Measurements from ENCODE around the gene OTUD7B.
"Not testable (repeated sequence)": the region's sequence is repeated elsewhere in the genome, so short reads cannot be mapped to it uniquely, and the experiment has no call there.

The OTUD7B gene

DNA sequence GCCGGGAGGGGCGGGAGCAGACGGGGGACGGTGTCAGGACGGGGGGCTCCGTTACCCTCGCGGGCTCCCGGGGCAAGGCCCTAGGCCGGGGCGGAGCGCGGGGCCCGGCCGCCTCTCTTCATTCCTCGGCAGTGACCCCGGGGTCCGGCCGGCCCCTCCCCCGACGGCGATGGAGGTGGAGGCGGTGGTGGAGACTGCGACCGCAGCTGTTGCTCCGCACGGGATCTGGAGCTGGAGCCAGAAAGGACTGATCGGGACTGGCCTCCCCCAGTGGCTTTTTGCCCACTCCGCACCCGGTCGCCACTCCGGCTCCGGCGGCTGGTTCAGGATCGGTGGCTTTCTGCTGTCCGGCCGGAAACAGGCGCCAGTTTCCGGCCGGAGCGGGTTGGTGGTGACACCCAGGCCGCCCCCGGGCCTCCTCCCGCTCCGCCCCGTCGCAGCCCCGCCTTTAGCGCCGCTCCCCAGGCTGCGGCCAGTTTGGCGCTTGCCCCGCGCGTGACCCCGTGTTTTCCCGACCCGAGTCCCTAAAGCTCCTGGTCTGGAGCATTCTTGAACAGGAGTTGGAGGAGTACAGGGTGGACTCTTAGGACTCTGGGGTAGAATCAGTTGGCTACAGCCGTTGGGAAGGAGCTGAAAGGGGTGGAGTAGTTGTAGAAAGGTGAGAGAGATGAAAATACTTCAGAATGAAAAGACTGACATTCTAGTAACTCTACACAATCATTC lies at the start of gene OTUD7B:
Gene OTUD7B (minus strand): TSS at position 334 of the 723 bp plus-strand sequence. CDS start 33,216 bp downstream, outside the sequence.
- DNase-seq (ENCODE audit: low read depth in 2 of 3, low spot score in 1 of 3), result peak; percentile 60 to 78 (median 70)

DNA sequence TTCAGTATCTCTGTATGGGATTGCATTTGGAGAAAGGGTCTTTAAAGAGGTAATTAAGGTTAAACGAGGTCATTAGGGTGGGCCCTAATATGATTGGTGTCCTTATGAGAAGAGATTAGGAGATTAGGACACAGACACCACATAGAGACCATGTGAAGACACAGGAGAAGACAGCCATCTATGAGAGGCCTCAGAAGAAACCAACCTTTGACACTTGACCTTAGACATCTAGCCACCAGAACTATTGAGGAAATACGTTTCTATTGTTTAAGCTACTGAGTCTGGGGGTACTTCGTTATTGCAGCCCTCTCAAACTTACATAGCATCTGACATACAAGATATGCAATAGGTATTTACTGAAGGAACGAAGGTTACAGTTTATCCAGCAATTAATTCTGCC lies 49.7 kb upstream of the OTUD7B start:
- no peak for DNase-seq (ENCODE audit: low read depth in 2 of 3, low spot score in 1 of 3)

DNA sequence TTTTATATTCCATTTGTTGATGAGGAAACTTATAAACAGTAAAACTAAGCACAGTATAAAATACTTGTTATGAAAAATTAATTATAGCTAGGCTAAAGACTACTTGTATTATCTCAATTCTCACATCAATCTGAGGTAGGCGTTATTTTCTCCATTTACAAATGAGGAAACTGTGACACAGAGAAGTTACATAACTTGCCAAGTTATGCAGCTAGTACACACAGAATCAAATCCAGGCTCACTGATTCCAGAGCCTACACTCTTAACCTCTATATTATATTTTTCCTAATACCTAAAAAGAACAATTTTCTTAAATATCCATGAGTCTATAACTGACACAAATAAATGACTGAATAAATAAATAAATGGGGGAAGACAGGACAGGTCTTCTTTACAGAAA lies 45.9 kb upstream of the OTUD7B start:
- DNase-seq (ENCODE audit: low read depth in 2 of 3, low spot score in 1 of 3), result no peak

DNA sequence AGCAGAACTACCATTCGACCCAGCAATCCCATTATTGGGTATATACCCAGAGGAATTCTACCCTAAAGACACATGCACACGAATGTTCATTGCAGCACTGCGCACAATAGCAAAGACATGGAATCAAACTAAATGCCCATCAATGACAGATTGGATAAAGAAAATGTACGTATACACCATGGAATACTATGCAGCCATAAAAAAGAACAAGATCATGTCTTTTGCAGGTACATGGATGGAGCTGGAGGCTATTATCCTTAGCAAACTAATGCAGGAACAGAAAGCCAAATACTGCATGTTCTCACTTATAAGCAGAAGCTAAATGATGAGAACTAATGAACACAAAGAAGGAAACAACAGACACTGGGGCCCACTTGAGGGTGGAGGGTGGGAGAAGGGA lies 45.0 kb upstream of the OTUD7B start:
- not testable (repeated sequence) for DNase-seq (ENCODE audit: low read depth in 2 of 3, low spot score in 1 of 3)

DNA sequence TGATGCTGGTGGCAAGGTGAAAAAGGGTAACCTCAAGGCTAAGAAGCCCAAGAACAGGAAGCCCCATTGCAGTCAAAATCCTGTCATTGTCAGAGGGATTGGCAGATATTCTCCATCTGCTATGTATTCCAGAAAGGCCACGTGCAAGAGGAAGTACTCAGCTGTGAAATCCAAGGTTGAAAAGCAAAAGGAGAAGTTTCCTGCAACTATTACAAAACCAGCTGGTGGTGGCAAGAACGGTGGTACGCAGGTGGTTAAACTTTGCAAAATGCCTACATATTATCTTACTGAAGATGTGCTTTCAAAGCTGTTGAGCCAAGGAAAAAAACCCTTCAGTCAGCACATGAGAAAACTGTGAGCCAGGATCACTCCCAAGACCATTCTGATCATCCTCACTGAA lies 43.4 kb upstream of the OTUD7B start:
- DNase-seq (ENCODE audit: low read depth in 2 of 3, low spot score in 1 of 3), result no peak

DNA sequence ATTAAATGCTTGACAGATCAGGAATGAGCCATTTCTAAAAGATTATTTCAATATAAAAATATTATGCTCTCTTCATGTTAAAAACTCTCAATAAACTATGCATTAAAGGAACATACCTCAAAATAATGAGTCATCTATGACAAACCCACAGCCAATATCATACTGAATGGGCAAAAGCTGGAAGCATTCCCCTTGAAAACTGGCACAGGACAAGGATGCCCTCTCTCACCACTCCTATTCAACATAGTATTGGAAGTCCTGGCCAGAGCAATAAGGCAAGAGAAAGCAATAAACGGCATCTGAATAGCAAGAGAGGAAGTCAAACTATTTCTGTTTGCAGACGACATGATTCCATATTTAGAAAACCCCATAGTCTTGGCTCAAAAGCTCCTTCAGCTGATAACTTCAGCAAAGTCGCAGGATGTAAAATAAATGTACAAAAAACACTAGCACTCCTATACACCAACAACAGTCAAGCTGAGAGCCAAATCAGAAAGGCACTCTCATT lies 41.4 kb upstream of the OTUD7B start:
- not testable (repeated sequence) for DNase-seq (ENCODE audit: low read depth in 2 of 3, low spot score in 1 of 3)

DNA sequence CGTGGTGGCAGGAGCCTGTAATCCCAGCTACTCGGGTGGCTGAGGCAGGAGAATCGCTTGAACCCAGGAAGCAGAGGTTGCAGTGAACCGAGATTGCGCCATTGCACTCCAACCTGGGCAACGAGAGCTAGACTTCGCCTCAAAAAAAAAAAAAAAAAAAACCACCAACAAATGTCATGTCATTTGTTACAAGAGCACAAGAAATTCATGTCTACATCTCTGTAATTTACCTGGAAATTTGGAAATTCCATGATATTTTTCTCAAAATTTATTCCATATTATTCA lies 40.5 kb upstream of the OTUD7B start:
- DNase-seq (ENCODE audit: low read depth in 2 of 3, low spot score in 1 of 3), result no peak

DNA sequence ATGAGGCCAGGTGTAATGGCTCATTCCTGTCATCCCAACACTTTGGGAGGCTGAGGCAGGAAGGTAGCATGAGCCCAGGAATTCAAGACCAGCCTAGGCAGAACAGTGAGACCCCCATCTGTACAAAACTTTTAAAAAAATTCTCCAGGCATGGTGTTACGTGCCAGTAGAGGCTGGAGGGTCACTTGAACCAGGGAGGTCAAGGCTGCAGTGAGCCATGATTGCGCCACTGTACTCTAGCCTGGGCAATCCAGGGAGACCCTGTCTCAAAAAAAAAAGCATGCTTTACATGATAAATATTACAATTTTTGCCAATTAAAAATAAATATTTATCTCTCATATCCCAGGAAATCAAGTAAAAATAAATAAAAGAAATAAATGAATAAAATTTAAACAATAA lies 39.4 kb upstream of the OTUD7B start:
- DNase-seq (ENCODE audit: low read depth in 2 of 3, low spot score in 1 of 3), result no peak

DNA sequence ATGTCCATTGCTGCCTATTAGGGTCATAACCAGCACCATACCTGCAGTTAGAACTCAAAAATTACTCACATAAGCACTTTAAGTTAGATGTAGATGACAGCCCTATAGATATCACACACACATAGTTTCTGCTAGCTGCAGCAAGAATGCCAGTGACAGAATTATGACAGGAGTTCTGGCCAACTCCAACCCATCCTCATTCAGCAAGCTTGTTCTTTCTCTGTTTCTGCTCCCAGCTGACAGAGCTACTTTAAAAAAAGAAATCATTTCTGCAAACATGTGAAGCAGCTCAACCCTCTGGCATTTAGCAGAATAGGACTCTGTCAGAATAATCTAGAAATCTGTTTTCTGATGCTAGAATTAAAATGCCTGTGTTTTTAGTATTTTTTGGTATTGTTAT lies 23.8 kb upstream of the OTUD7B start:
- no peak for DNase-seq (ENCODE audit: low read depth in 2 of 3, low spot score in 1 of 3)

DNA sequence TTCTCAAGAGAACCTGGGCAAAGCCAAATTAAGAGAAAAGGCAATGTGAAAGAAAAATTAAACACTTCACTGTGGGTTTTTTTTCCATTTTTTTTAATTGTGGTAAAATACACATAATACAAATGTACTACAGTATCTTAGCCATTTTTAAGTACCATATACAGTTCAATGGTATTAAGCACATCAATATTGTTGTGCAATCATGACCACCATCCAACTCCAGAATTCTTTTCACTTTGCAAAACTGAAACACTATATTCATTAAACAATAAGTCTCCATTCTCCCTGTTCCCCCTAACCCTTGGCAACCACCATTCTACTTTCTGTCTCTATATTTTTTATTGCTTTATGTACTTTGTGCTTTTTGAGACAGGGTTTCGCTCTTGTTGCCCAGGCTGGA lies 17.8 kb upstream of the OTUD7B start:
- DNase-seq (ENCODE audit: low read depth in 2 of 3, low spot score in 1 of 3), result no peak

DNA sequence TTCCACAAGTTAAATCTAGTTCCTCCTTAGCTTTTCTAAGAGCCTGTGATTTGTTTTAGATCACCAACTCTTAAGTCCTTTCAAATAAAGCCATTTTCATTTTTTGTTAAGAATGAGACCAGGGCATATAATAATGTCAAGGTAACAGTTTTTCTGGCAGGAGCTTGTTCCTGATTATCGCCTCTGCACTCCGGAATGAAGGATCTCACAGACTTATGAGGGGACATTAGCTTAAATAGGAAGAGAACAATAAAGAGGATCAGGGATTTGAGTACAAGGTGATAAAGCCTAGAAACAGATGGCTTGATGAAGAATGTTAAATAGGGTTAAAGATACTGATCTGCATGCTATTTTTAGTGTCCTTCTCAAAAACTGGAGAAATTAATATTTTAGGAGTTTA lies 13.6 kb upstream of the OTUD7B start:
- no peak for DNase-seq (ENCODE audit: low read depth in 2 of 3, low spot score in 1 of 3)

DNA sequence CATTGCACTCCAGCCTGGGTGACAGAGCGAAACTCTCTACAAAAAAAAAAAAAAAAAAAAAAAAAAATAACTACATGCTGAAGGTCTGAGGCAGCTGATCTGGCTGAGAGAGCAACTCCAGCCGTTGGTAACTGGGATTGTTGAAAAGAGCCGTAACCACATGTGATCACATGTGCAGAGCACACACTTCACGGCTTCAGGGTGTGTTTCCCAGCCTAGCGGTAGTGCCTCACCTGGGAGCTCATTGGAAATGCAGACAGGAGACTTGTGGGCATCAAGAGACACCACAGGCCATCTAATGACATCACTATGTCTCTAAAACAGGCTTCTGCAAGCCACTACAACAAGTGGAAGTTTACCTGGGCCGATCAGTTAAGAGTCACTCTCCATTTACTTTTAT lies 11.8 kb upstream of the OTUD7B start:
- no peak for DNase-seq (ENCODE audit: low read depth in 2 of 3, low spot score in 1 of 3)

DNA sequence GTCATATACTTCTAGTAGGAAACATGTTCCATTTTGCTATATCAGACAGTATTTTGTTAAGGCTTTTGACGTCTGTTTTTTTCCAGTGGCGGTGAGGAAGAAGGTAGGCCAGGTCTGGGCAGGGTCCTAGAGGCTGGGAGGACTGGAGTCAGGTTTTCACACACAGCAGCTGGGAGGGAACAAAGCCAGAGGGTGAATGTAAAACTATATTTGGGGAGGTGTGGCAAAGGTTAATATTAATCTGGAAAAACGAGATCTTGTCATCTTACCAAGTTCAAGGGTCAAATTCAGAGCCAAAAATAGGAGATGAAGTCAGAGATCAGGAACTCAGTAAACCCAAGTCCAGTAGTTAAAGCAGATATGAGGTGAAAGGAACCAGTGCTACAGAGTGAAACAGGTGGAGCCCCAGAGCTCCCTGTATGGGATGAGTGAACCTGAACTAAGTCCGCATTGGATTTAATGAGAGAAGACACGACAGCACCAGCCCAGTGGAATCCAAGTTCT lies 10.7 kb upstream of the OTUD7B start:
- DNase-seq (ENCODE audit: low read depth in 2 of 3, low spot score in 1 of 3), result no peak

DNA sequence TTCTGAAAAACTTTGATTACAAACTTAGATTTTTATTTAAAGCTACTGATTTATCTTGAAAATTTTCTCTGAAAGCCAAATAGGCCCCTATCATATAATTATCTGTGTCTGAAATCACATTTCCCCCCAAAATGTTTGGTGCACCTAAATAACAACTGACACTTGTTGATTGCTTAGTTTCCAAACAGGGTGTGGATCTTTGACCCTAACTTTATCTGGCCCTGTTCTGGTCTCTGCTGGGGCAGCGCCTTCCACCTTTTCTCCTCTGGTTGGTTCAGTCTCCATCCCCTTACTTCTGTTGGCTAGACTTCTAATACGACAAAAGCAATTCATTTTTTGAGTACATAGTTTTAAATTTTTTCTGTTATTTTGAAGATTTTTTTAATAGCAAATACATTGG lies 10.2 kb upstream of the OTUD7B start:
- no peak for DNase-seq (ENCODE audit: low read depth in 2 of 3, low spot score in 1 of 3)

DNA sequence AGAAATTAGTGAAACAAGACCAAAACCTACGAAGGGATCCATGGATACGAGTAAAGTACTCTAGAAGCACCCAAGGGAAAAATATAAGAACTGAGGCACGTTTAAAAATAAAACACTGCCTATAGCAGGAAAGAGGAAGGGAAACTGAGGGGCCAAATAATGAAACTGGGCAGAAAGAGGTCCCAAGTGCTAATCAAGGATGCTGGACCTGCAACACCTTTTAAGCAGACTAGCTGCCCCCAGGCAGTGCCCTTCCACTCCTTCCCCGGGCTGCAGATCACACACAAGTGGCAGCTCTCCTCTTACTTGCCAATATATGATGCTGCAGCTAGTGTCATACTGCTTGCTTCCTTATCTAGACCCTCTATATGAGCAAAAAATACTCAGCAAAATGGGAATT lies 7.6 kb upstream of the OTUD7B start:
- no peak for DNase-seq (ENCODE audit: low read depth in 2 of 3, low spot score in 1 of 3)

DNA sequence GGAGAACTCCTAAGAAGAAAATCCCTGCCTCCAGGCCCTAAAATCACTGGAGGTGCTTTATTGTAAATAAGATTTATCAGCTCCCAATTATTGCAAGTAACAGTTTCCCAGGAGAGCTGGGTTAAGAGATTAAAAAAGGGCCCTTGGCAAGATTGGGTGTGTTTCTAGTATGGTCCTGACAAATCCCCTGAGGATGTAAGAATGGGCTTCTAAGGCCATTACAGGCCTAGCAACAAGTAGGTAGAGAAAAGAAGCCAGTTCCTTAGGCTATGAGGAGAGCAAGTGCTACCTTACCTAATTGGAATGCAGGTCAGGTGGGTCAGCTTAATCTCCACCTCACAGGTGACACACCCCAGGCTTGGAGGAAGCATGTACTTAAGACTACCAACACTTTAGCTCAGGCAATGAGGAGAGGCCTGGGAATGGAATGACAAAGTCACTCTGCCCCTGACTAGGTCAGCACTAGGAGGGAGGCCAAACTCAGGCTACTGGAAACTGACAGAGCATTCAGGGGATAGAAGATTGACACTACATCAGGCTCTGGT lies 6.8 kb upstream of the OTUD7B start:
- no peak for DNase-seq (ENCODE audit: low read depth in 2 of 3, low spot score in 1 of 3)

DNA sequence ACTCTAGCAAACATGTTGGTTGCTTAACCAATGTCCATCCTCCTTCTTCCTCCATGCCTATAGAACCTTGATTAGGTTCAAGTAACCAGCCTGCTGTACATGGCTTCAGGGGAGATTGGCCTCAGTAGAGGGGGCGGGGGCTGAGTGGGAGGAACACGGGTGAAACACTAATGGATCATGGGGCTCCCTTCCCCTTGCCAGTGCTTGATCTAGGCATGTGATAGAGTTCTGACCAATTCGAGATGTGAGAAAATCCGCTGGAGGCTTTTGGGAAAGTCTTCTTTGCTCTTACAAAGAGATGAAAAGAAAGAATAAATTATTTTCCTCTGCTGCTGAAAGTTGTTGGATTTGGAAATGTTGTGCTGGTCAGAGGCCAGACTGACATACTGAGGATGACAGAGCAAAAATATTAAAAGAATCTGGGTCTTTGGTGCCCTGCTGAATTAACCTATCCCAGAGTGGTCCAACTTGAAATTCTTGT lies 5.2 kb upstream of the OTUD7B start:
- no peak for DNase-seq (ENCODE audit: low read depth in 2 of 3, low spot score in 1 of 3)

DNA sequence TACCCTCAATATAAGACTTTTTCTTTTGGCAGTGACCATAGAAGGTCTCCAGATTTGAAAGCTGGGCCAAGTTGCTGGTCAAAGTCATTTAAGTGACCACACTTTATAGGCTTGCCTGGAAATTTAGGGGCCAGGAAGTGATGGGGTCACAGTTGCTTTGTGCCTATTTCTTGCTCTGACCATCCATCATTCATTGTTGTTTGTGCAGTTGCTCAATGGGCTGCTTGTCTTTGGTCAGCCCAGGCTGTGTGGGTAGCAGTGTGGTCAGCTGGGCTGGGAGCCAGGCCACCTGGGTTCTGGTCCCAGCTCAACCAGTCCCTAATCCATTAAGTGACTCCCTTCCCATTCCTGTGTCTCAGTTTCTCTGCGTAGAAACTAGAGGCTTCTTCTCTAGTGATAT lies 2.1 kb upstream of the OTUD7B start:
- DNase-seq (ENCODE audit: low read depth in 2 of 3, low spot score in 1 of 3), result no peak

DNA sequence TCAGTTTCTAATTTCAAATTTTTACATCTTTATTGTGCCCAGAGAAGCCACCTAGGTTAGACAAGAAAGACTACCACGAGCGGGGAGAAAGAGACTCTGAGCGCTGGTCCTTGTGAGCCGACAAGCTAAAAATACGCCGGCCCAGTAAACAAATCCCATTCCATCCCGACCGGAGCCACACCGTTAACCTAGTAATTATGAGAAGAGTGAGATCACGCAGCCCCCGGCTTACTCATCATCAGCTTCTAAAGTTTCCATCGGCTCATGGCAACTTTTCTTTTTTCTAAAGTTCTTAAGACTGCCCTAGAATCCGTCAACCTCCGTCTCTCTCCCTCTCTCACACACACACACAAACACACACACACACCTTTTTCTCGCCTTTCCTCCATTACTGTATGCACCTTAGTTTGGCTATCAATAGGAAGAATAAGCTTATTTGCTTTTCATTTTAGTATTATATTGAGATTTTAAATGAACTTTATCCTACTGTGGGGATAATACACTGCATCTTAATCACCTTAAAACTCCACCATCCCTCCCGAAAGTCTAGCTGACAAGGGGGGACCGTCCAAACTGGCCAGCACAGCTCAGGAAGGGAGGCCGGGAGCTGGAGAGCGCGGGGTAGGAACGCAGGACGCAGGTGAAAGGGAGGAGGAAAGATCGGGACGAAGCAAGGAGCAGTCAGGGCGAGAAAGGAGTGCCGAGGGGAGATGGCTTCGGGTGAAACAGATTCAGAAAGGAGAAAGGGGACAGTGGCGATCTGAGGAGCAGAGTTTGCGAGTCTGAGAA lies 728 bp downstream of the OTUD7B start:
- peak; percentile 51 to 52 (median 52) for DNase-seq (ENCODE audit: low read depth in 2 of 3, low spot score in 1 of 3)

DNA sequence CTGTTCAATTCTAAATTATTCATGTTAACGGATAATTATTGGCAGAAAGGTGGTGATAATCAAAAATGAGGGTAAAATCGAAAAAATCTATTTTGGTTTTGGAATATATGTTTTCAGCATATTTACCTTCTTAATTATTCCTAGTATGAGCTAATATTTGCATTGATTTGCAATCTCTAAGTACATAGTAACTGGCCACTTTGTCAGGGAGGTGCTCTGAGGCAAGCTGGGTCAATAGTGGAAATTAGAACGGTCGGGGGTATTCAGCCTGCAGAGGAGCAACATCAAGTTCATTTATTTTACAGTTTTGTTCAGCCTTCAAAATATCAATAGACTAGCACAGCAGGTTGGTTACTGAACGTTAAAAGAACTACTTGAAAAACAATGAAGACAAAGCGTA lies 1.8 kb downstream of the OTUD7B start:
- DNase-seq (ENCODE audit: low read depth in 2 of 3, low spot score in 1 of 3), result no peak

DNA sequence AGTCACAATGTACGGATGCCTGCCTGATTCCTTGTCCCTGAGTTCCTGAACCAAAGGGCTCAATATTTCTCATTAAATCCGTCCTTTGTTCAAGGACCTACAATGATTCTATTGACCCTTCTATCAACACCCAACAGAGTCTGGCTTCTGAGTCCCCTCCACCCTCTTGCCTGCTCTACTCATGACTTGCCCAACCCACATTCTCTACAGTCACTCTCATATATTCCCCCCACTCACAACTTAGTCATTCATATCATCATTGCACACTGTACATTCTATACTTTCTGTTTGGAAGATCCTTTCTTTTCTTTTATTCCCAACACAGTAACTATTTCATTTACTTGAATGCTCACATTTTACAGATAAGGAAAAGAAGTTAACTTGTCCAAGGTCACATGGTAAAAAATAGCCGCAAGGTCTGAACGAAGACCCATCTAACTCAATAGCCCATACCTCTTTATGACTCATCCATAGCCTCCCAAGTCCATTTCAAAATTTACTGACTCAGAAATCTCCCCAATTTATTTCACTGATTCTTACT lies 3.6 kb downstream of the OTUD7B start:
- no peak for DNase-seq (ENCODE audit: low read depth in 2 of 3, low spot score in 1 of 3)

DNA sequence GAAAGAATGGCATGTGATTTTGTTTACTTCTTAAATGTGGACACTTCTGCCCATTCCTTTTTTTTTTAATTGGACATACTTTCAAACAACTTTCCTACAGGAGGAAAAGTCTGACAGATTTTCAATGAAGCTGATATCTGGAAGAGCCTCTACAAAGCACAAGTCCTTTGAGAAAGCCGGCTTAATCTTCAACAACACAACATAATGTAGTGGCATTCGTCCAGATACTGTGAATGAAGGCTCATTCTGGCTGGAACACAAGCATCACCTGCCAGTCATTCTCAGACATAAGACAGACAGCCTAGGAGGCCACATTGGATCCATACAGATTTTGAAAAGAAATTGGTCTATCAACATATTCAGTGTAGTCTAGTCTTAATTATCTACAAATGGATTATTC lies 4.9 kb downstream of the OTUD7B start:
- DNase-seq (ENCODE audit: low read depth in 2 of 3, low spot score in 1 of 3), result no peak

Data from stimulated activated CD4-positive, alpha-beta T cell treated with anti-CD3 and anti-CD28 coated beads, Interleukin-12 subunit alpha, Interleukin-12 subunit beta, amount 100 ng/mL, for 48 hours (primary cell).